Body of pancreas (tissue), 4 donors: Measurements from ENCODE around the gene RPS27L.

Experiments
- CTCF ChIP-seq, 7 experiments: fragments of 450-650 bp in 4 of 7; fragments of 200-600 bp in 3 of 7; sonication (generic) in 3 of 7; IDR thresholded peaks; one replicate each; pipeline ENCODE4 v1.5.1; 2016 to 2019; ENCODE audit warnings: antibody characterized with exemption in 7 of 7
- POLR2A ChIP-seq, 3 donors: fragments of 450-650 bp; IDR thresholded peaks; one replicate each; pipeline ENCODE4 v1.6.1; 2016; ENCODE audit warnings: antibody characterized with exemption in 3 of 3, mild to moderate bottlenecking in 2 of 3

GRCh38 chr15:63135804-63136203 is 21.5 kb downstream of the RPS27L start:
- TF ChIP-seq POLR2A (IDR thresholded peaks at IDR 0.05), result no peak
- no peak for TF ChIP-seq CTCF (IDR thresholded peaks at IDR 0.05)
